Measurements from ENCODE around the gene PGC.
A peak's percentile ranks its signal among the peaks of the same experiment; 100 is the strongest.

PGC gene

GRCh38 chr6:41743406-41744235, 3.6 kb downstream of the PGC start:
- H3K4me3 ChIP-seq (ENCODE audit: low read length in 2 of 2) = no peak overlapping the region
- no peak overlapping the region for H3K9ac ChIP-seq (ENCODE audit: low read length in 2 of 2)
- no peaks in the 10 kb centered on the region for H3K36me3 ChIP-seq (ENCODE audit: control insufficient read depth in 2 of 2, insufficient read depth in 2 of 2, low read length in 2 of 2)
- no peak overlapping the region for H3K27ac ChIP-seq (ENCODE audit: low read length)
- no peaks in the 10 kb centered on the region for H3K27me3 ChIP-seq (ENCODE audit: control insufficient read depth in 1 of 2, insufficient read depth in 2 of 2, low read length in 2 of 2)
- no peaks in the 10 kb centered on the region for H3K4me1 ChIP-seq (ENCODE audit: control insufficient read depth, insufficient read depth, low read length)
- H3K9me3 ChIP-seq (ENCODE audit: control insufficient read depth in 2 of 2, low read length in 2 of 2) = no peaks in the 10 kb centered on the region

- H3K36me3 ChIP-seq (ENCODE audit: control insufficient read depth in 2 of 2, insufficient read depth in 2 of 2, low read length in 2 of 2) = no peaks in the 10 kb centered on the region
- H3K9ac ChIP-seq (ENCODE audit: low read length in 2 of 2) = no peak overlapping the region
- no peak overlapping the region for H3K4me3 ChIP-seq (ENCODE audit: low read length in 2 of 2)
- no peaks in the 10 kb centered on the region for H3K9me3 ChIP-seq (ENCODE audit: control insufficient read depth in 2 of 2, low read length in 2 of 2)
- no peaks in the 10 kb centered on the region for H3K27me3 ChIP-seq (ENCODE audit: control insufficient read depth in 1 of 2, insufficient read depth in 2 of 2, low read length in 2 of 2)
- H3K4me1 ChIP-seq (ENCODE audit: control insufficient read depth, insufficient read depth, low read length) = no peaks in the 10 kb centered on the region
- H3K27ac ChIP-seq (ENCODE audit: low read length) = no peak overlapping the region
These were observed 5.3 kb downstream of the PGC start for GRCh38 chr6:41741625-41742490.

- no peak overlapping the region for H3K27ac ChIP-seq (ENCODE audit: low read length)
- no peak overlapping the region for H3K9ac ChIP-seq (ENCODE audit: low read length in 2 of 2)
- H3K27me3 ChIP-seq (ENCODE audit: control insufficient read depth in 1 of 2, insufficient read depth in 2 of 2, low read length in 2 of 2) = no peaks in the 10 kb centered on the region
- H3K9me3 ChIP-seq (ENCODE audit: control insufficient read depth in 2 of 2, low read length in 2 of 2) = no peaks in the 10 kb centered on the region
- H3K4me1 ChIP-seq (ENCODE audit: control insufficient read depth, insufficient read depth, low read length) = peaks cover 5% of the 10 kb centered on the region
- H3K4me3 ChIP-seq (ENCODE audit: low read length in 2 of 2) = no peak overlapping the region
- H3K36me3 ChIP-seq (ENCODE audit: control insufficient read depth in 2 of 2, insufficient read depth in 2 of 2, low read length in 2 of 2) = no peaks in the 10 kb centered on the region
These were observed 6.6 kb downstream of the PGC start for GRCh38 chr6:41740366-41741162.

- no peak overlapping the region for H3K9ac ChIP-seq (ENCODE audit: low read length in 2 of 2)
- H3K27ac ChIP-seq (ENCODE audit: low read length) = no peak overlapping the region
- peaks cover 6% of the 10 kb centered on the region for H3K4me1 ChIP-seq (ENCODE audit: control insufficient read depth, insufficient read depth, low read length)
- H3K4me3 ChIP-seq (ENCODE audit: low read length in 2 of 2) = no peak overlapping the region
- no peaks in the 10 kb centered on the region for H3K9me3 ChIP-seq (ENCODE audit: control insufficient read depth in 2 of 2, low read length in 2 of 2)
- H3K27me3 ChIP-seq (ENCODE audit: control insufficient read depth in 1 of 2, insufficient read depth in 2 of 2, low read length in 2 of 2) = no peaks in the 10 kb centered on the region
- no peaks in the 10 kb centered on the region for H3K36me3 ChIP-seq (ENCODE audit: control insufficient read depth in 2 of 2, insufficient read depth in 2 of 2, low read length in 2 of 2)
These were observed 8.2 kb downstream of the PGC start for GRCh38 chr6:41739041-41739440.

- H3K9me3 ChIP-seq (ENCODE audit: control insufficient read depth in 2 of 2, low read length in 2 of 2) = no peaks in the 10 kb centered on the region
- H3K27me3 ChIP-seq (ENCODE audit: control insufficient read depth in 1 of 2, insufficient read depth in 2 of 2, low read length in 2 of 2) = no peaks in the 10 kb centered on the region
- peaks cover 19% of the 10 kb centered on the region for H3K4me1 ChIP-seq (ENCODE audit: control insufficient read depth, insufficient read depth, low read length)
- no peak overlapping the region for H3K4me3 ChIP-seq (ENCODE audit: low read length in 2 of 2)
- H3K9ac ChIP-seq (ENCODE audit: low read length in 2 of 2) = no peak overlapping the region
- H3K27ac ChIP-seq (ENCODE audit: low read length) = no peak overlapping the region
- H3K36me3 ChIP-seq (ENCODE audit: control insufficient read depth in 2 of 2, insufficient read depth in 2 of 2, low read length in 2 of 2) = no peaks in the 10 kb centered on the region
These were observed 9.5 kb downstream of the PGC start for GRCh38 chr6:41737591-41738130.

GRCh38 chr6:41736800-41737555, 10.2 kb downstream of the PGC start:
- Histone ChIP-seq H3K27me3 (ENCODE audit: control insufficient read depth in 1 of 2, insufficient read depth in 2 of 2, low read length in 2 of 2) (no peaks in the 10 kb centered on the region), H3K9me3 (ENCODE audit: control insufficient read depth in 2 of 2, low read length in 2 of 2) (no peaks in the 10 kb centered on the region), H3K4me3 (ENCODE audit: low read length in 2 of 2) (no peak overlapping the region), H3K9ac (ENCODE audit: low read length in 2 of 2) (no peak overlapping the region), H3K36me3 (ENCODE audit: control insufficient read depth in 2 of 2, insufficient read depth in 2 of 2, low read length in 2 of 2) (no peaks in the 10 kb centered on the region), H3K4me1 (ENCODE audit: control insufficient read depth, insufficient read depth, low read length) (peaks cover 25% of the 10 kb centered on the region), H3K27ac (ENCODE audit: low read length) (no peak overlapping the region)

GRCh38 chr6:41736186-41736733, 10.9 kb downstream of the PGC start:
- Histone ChIP-seq H3K9ac (ENCODE audit: low read length in 2 of 2) (no peak overlapping the region), H3K27ac (ENCODE audit: low read length) (no peak overlapping the region), H3K4me3 (ENCODE audit: low read length in 2 of 2) (peak overlapping the region in 1 of 2 donors; percentile 15), H3K36me3 (ENCODE audit: control insufficient read depth in 2 of 2, insufficient read depth in 2 of 2, low read length in 2 of 2) (no peaks in the 10 kb centered on the region), H3K4me1 (ENCODE audit: control insufficient read depth, insufficient read depth, low read length) (peaks cover 31% of the 10 kb centered on the region), H3K9me3 (ENCODE audit: control insufficient read depth in 2 of 2, low read length in 2 of 2) (no peaks in the 10 kb centered on the region), H3K27me3 (ENCODE audit: control insufficient read depth in 1 of 2, insufficient read depth in 2 of 2, low read length in 2 of 2) (no peaks in the 10 kb centered on the region)

GRCh38 chr6:41735427-41736185, 11.6 kb downstream of the PGC start, which contains the start of gene TFEB:
Gene TFEB (minus strand): TSS chr6:41735608. CDS start chr6:41691213, 44,395 bp downstream.
- Histone ChIP-seq H3K27ac (ENCODE audit: low read length) (peak within 1 kb of the TSS; percentile 82), H3K27me3 (ENCODE audit: control insufficient read depth in 1 of 2, insufficient read depth in 2 of 2, low read length in 2 of 2) (no peaks in the 10 kb centered on the region), H3K4me3 (ENCODE audit: low read length in 2 of 2) (peak within 1 kb of the TSS; percentile 84 to 86), H3K36me3 (ENCODE audit: control insufficient read depth in 2 of 2, insufficient read depth in 2 of 2, low read length in 2 of 2) (no peaks in the 10 kb centered on the region), H3K9ac (ENCODE audit: low read length in 2 of 2) (peak within 1 kb of the TSS; percentile 74 to 82), H3K4me1 (ENCODE audit: control insufficient read depth, insufficient read depth, low read length) (peaks cover 38% of the 10 kb centered on the region), H3K9me3 (ENCODE audit: control insufficient read depth in 2 of 2, low read length in 2 of 2) (no peaks in the 10 kb centered on the region)

GRCh38 chr6:41734666-41735426, 12.4 kb downstream of the PGC start:
- no peaks in the 10 kb centered on the region for H3K36me3 ChIP-seq (ENCODE audit: control insufficient read depth in 2 of 2, insufficient read depth in 2 of 2, low read length in 2 of 2)
- peak overlapping the region; percentile 74 to 82 for H3K9ac ChIP-seq (ENCODE audit: low read length in 2 of 2)
- peak overlapping the region; percentile 82 for H3K27ac ChIP-seq (ENCODE audit: low read length)
- H3K9me3 ChIP-seq (ENCODE audit: control insufficient read depth in 2 of 2, low read length in 2 of 2) = no peaks in the 10 kb centered on the region
- peaks cover 45% of the 10 kb centered on the region for H3K4me1 ChIP-seq (ENCODE audit: control insufficient read depth, insufficient read depth, low read length)
- H3K27me3 ChIP-seq (ENCODE audit: control insufficient read depth in 1 of 2, insufficient read depth in 2 of 2, low read length in 2 of 2) = no peaks in the 10 kb centered on the region
- peak overlapping the region; percentile 84 to 86 for H3K4me3 ChIP-seq (ENCODE audit: low read length in 2 of 2)
